Fibroblast of lung (primary cell): ENCODE measurements around the gene MCCD1. TPM values are rescaled to one million over a fixed set of nuclear protein-coding genes. Genes with fewer than 3 reads are reported as not detected.

Source experiments
- DNase-seq, 2 donors: peaks; one replicate each; pipeline versions ENCODE4 v3.0.0 to v3.0.0-alpha.2; 2010; ENCODE audit warnings: low read depth in 2 of 2
- H2AFZ ChIP-seq: 2 replicates; pipeline ENCODE4 v1.5.1; 2012; ENCODE audit warnings: low read length, control low read depth, inconsistent platforms
- H3K27ac ChIP-seq: 2 replicates; pipeline ENCODE4 v1.5.1; 2011; ENCODE audit warnings: low read length, control low read depth; ENCODE audit not compliant: insufficient read depth
- H3K27me3 ChIP-seq: 2 replicates; pipeline ENCODE4 v1.5.1; 2011; ENCODE audit warnings: mild to moderate bottlenecking, low read length; ENCODE audit not compliant: control insufficient read depth, insufficient read depth
- H3K36me3 ChIP-seq: 2 replicates; pipeline ENCODE4 v1.5.1; 2011; ENCODE audit warnings: low read length; ENCODE audit not compliant: control insufficient read depth, insufficient read depth
- H3K4me1 ChIP-seq: 2 replicates; pipeline ENCODE4 v1.5.1; 2011; ENCODE audit warnings: low read length; ENCODE audit not compliant: control insufficient read depth, insufficient read depth; ENCODE audit errors: extremely low read depth
- H3K4me2 ChIP-seq: 2 replicates; pipeline ENCODE4 v1.5.1; 2011; ENCODE audit warnings: low read length, control low read depth; ENCODE audit not compliant: insufficient read depth; ENCODE audit errors: extremely low read depth
- H3K4me3 ChIP-seq, 4 experiments: fragments of 200-600 bp in 1 of 4; sonication (generic) in 1 of 4; replicated peaks in 1 of 4; 2 replicates each; pipeline ENCODE4 v1.5.1; 2011 to 2016; ENCODE audit warnings: low read length in 4 of 4, low read depth in 3 of 4, mild to moderate bottlenecking in 3 of 4, control low read depth in 2 of 4, inconsistent platforms in 1 of 4, mixed read lengths in 1 of 4; ENCODE audit not compliant: insufficient read depth in 1 of 4; ENCODE audit errors: control extremely low read depth in 1 of 4
- H3K79me2 ChIP-seq: 2 replicates; pipeline ENCODE4 v1.5.1; 2012; ENCODE audit warnings: mild to moderate bottlenecking, low read length, inconsistent platforms; ENCODE audit not compliant: control insufficient read depth, insufficient read depth
- H3K9ac ChIP-seq: 2 replicates; pipeline ENCODE4 v1.5.1; 2011; ENCODE audit warnings: mild to moderate bottlenecking, low read length, control low read depth; ENCODE audit not compliant: insufficient read depth
- H3K9me3 ChIP-seq: 2 replicates; pipeline ENCODE4 v1.5.1; 2012; ENCODE audit warnings: low read depth, low read length; ENCODE audit not compliant: control insufficient read depth, insufficient read depth
- H4K20me1 ChIP-seq: 2 replicates; pipeline ENCODE4 v1.5.1; 2011; ENCODE audit warnings: low read length; ENCODE audit not compliant: control insufficient read depth, insufficient read depth; ENCODE audit errors: extremely low read depth
- EZH2 ChIP-seq: IDR thresholded peaks from 2 replicates; pipeline ENCODE4 v1.5.1; 2012; ENCODE audit warnings: low read length, control low read depth, mild to moderate bottlenecking; ENCODE audit errors: missing control alignments
- polyA plus RNA-seq, 2 donors: library from polyadenylated mRNA; depleted of rRNA in 1 of 2; stranded (reverse) in 1 of 2; unstranded in 1 of 2; fragments of >200 nt; gene quantifications; 2 replicates each; pipeline ENCODE4 v1.2.1, GENCODE V29; 2011 to 2012; ENCODE audit warnings: missing spikeins in 1 of 2
- total RNA-seq: library from RNA; depleted of rRNA; stranded (reverse); fragments of >200 nt; gene quantifications from 2 replicates; pipeline ENCODE4 v1.2.1, GENCODE V29; 2014
- TF ChIP-seq, protein P1 (sequence below), 2 donors: IDR thresholded peaks in 1 of 2; conservative IDR thresholded peaks in 1 of 2; 1 replicate in 1 of 2; 2 replicates in 1 of 2; pipeline ENCODE4 v1.5.1; 2011 to 2012; ENCODE audit warnings: low read length in 2 of 2, control low read depth in 1 of 2, inconsistent platforms in 1 of 2, low read depth in 1 of 2, mild to moderate bottlenecking in 1 of 2

Gene MCCD1
- total and polyA plus RNA-seq, 2 donors (not counting 1 experiment from before 2014, with no cell fraction given) = not detected

DNA sequence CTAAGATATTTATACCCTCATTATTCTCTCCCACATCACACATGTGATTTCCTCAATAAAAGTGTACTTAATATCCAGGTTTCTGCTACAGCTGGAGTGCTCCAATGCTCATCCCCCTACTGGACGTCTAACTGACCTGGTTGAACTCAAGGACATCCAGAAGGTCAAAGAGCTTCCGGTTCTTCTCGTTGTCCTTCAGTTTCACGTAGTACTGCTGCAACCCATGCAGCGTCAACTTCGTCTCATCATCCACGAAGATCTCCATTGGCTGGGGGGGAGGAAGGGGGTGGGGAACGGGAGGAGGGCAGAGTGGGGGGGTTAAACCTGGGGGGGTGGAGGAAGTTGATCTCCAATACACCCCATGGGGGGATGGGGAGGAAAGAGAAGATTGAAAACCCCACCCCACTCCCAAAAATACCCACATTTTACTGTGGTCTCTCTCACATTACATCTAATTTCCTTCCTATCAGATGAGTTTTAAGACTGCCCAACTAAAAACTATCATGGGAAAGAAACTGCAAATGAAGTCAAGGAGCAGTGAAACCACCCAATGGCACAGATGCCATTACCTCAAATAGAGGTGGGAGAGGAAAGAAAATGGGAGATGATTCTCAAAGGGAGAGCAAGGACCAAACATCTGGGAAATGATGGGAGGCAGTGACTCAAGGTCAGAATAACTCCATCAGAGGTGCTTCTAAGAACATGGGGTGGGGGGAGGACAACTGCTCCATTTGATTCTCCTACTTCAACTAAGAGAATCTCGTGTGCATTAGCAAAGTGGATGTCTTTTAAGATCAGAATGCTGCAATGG, 4.1 kb downstream of the MCCD1 start:
- Histone ChIP-seq H3K4me2 (no peak overlapping the region), H3K27me3 (no peaks in the 10 kb centered on the region), H2AFZ (no peak overlapping the region), H3K9me3 (no peaks in the 10 kb centered on the region), H3K4me1 (no peaks in the 10 kb centered on the region), H3K4me3 (no peak overlapping the region), H3K79me2 (peaks cover 29% of the 10 kb centered on the region), H3K9ac (no peak overlapping the region), H3K27ac (no peak overlapping the region), H3K36me3 (peaks cover 38% of the 10 kb centered on the region), H4K20me1 (no peaks in the 10 kb centered on the region)
- TF ChIP-seq, protein P1, sequence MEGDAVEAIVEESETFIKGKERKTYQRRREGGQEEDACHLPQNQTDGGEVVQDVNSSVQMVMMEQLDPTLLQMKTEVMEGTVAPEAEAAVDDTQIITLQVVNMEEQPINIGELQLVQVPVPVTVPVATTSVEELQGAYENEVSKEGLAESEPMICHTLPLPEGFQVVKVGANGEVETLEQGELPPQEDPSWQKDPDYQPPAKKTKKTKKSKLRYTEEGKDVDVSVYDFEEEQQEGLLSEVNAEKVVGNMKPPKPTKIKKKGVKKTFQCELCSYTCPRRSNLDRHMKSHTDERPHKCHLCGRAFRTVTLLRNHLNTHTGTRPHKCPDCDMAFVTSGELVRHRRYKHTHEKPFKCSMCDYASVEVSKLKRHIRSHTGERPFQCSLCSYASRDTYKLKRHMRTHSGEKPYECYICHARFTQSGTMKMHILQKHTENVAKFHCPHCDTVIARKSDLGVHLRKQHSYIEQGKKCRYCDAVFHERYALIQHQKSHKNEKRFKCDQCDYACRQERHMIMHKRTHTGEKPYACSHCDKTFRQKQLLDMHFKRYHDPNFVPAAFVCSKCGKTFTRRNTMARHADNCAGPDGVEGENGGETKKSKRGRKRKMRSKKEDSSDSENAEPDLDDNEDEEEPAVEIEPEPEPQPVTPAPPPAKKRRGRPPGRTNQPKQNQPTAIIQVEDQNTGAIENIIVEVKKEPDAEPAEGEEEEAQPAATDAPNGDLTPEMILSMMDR (conservative IDR thresholded peaks at IDR 0.05 in 1 of 2, IDR thresholded peaks at IDR 0.05 in 1 of 2; ENCODE audit: low read depth in 1 of 2, low read length in 2 of 2) = no peak
- no peak for TF ChIP-seq EZH2
- no peak for DNase-seq

DNA sequence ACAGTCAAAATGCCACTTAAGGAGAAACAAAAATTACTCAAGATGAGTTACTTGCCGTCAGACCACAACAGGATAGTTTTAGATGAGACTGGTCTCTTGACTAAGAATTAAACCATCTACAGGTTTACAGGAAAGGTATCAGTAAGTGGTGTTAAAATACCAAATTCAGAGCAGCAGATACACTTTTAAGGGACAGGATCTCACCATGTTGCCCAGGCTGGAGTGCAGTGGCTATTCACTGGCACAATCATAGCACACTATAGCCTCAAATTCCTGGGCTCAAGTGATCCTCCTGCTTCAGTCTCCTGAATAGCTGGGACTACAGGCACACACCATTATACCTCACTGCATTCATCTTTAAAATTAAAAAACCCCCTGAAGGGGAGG, 4.7 kb downstream of the MCCD1 start:
- no peak overlapping the region for H3K4me2 ChIP-seq
- peaks cover 35% of the 10 kb centered on the region for H3K79me2 ChIP-seq
- no peak for DNase-seq
- H2AFZ ChIP-seq = no peak overlapping the region
- no peaks in the 10 kb centered on the region for H4K20me1 ChIP-seq
- H3K4me1 ChIP-seq = no peaks in the 10 kb centered on the region
- peaks cover 43% of the 10 kb centered on the region for H3K36me3 ChIP-seq
- TF ChIP-seq, protein P1 (conservative IDR thresholded peaks at IDR 0.05 in 1 of 2, IDR thresholded peaks at IDR 0.05 in 1 of 2; ENCODE audit: low read depth in 1 of 2, low read length in 2 of 2) = no peak
- TF ChIP-seq EZH2 = no peak
- H3K4me3 ChIP-seq = no peak overlapping the region
- no peaks in the 10 kb centered on the region for H3K9me3 ChIP-seq
- no peak overlapping the region for H3K9ac ChIP-seq
- H3K27ac ChIP-seq = no peak overlapping the region
- H3K27me3 ChIP-seq = no peaks in the 10 kb centered on the region

DNA sequence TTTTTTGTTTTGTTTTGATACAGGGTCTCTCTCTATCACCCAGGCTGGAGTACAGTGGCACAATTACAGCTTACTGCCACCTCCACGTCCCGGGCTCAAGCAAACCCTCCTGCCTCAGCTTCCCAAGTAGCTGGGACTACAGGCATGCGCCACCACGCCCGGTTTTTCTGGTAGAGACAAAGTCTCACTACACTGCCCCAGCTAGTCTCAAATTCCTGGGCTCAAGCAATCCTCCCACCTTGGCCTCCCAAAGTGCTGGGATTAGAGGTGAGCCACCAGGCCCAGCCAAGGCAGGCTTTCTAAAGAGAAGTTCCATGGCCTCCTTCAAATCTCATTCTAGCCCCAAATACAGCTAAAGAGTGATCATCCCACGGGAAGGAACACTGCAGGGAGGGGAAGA, 5.2 kb downstream of the MCCD1 start:
- H3K79me2 ChIP-seq = peaks cover 40% of the 10 kb centered on the region
- DNase-seq = no peak
- H3K4me1 ChIP-seq = peaks cover under 1% of the 10 kb centered on the region

More for the DNA sequence above, 5.2 kb downstream of the MCCD1 start:
- Histone ChIP-seq H2AFZ (no peak overlapping the region), H3K4me3 (no peak overlapping the region), H3K27ac (no peak overlapping the region), H3K27me3 (no peaks in the 10 kb centered on the region), H3K36me3 (peaks cover 46% of the 10 kb centered on the region), H4K20me1 (peaks cover under 1% of the 10 kb centered on the region), H3K9me3 (no peaks in the 10 kb centered on the region), H3K9ac (no peak overlapping the region), H3K4me2 (no peak overlapping the region)
- TF ChIP-seq, protein P1 (conservative IDR thresholded peaks at IDR 0.05 in 1 of 2, IDR thresholded peaks at IDR 0.05 in 1 of 2; ENCODE audit: low read depth in 1 of 2, low read length in 2 of 2) = no peak
- TF ChIP-seq EZH2 = no peak
